GM19025 (cell line): ENCODE data around the gene CDC45.

Source experiments
- ATAC-seq: cut with Tn5 transposase; IDR thresholded peaks from one replicate; pipeline ENCODE4 v1.9.1; 2021; ENCODE audit warnings: mild to moderate bottlenecking, low read depth, moderate library complexity; ENCODE audit not compliant: unreplicated experiment

The CDC45 gene

DNA sequence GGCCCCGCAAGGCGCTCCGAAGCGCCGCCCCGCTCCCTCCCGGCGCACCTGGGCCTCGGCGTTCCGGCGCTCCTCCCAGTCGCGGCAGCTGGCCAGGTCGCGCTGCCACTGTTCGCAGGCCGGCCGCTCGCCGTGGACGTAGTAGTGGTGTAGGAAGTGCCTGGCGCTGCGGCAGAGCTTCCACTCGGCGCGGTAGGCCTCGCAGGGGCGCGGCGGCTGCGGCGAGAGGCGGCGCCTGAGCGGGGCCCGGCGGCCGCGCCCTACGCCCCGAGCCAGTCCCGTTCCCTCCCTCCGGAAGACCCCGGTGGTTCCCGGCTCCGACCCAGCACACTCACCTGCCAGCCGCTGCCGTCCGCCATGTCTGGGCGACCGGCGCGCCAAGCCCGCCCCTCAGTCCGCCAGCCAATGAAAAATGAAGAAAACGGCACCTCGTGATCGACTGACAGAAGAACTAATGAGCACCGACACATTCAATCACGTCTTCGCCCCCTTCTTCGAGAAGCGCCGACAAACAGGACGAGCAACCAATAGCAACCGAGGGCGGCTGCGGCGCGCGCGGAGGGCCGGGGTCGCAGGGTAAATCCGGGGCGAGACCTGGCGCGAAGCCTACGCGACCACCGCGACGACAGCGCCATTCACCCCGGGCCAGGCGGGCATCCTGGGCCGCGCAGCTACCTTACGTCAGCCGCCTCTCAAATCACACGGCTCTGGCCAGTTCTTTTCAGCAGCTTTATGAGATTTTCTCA, 32.2 kb upstream of the CDC45 start, which contains the start of gene C22orf39:
Gene C22orf39 (minus strand): TSS at position 382 of the 746 bp plus-strand sequence. CDS start 23 bp downstream, at position 359.
- ATAC-seq, result peak; percentile 77

DNA sequence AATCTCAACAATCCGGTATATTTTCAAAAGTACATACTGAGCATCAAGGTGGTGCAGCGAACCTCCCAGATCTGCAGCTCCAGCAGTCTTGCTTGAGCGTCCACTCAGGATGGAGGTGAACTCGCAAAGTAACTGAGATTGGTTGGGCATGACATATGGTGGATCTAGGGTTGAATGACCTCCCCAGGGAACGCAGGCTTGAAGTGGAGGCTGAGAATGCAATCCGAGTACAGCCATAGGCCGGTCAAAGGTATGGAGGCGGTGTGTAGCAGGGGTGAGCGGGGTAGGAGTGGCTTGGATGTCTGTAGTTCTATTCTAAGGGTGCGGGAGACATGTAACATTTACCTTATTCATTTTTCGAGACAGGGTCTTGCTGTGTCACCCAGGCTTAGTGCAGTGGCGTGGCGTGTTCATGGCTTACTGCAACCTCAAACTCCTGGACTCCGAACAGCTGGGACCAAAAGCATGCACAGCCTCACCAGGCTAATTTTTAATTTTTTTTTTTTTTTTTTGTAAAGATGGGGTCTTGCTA, 31.6 kb upstream of the CDC45 start:
- no peak for ATAC-seq

DNA sequence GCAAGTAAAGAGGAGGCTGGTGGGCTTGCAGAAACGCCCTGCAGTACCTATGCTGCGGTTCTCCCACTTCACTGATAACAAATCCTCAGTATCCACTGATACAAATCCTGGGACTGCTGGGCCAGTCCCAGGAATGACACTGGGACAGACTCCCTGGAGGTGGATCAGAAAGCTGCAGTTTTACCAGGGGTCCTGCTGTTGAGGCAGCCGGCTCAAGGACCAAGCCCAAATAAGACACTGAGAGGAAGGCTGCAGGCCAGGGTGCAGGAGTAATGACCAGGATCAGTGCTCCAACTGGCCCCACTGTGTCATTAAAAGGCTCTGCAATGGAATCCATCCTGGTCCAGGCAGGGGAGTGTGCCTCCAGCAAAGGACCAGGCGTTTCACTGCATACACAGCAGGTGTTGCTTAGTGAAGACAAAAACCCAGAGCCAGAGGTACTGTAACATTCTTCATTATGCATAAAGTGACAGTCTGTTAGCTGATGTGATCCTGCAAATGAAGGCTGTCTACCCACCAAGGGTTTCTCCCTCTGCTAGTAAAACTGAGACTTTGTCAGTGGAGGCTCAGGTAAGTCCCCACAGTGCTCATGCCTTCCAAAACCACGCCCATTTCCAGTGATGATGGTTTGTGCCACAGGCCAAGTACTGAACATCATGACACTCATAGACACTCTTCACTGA, 30.8 kb upstream of the CDC45 start:
- no peak for ATAC-seq

GRCh38 chr22:19449422-19449767, 30.3 kb upstream of the CDC45 start:
- ATAC-seq, result no peak

- ATAC-seq, result no peak
Measured at GRCh38 chr22:19450363-19451175, 29.2 kb upstream of the CDC45 start.

DNA sequence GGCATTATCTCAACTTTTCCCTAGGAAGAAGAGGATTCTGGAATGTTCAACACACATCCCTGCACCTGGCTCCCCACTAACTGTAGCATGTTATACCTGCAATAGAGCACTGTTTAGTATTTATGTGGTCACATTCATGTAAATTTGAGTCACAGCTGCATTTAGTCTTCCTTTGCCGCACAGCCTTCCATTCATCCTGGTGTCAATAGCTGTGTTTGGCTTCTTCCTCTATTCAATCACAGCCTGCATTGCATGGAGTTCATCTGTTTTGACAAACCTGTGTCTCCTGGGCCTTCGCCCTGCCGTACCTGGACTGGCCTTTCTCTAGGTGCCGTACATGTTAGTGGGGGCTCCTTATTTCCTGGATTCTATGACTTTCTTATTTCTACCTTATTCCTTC, 28.1 kb upstream of the CDC45 start:
- no peak for ATAC-seq

- ATAC-seq, result no peak
Measured at GRCh38 chr22:19453718-19454117, 26.0 kb upstream of the CDC45 start.

GRCh38 chr22:19454156-19454555, 25.6 kb upstream of the CDC45 start:
- ATAC-seq, result no peak

DNA sequence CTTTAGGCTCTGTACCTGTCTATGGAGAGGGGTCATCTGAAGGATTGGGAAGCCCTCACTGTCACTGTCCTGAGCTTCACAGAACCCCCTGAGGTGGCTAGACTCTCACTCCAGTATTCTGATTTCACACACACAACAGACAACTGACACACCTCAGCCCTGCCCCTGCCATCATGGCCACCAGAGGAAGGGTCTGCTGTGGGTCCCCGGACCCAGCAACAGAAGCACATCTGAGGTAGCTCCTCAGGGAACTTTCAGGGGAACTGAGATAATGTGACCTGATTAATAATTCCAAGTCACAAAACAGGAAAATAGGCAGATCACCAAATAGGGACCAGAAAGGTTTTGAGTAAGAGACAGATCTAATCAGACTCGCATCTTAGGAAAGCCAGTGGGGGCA, 24.7 kb upstream of the CDC45 start:
- ATAC-seq, result no peak

DNA sequence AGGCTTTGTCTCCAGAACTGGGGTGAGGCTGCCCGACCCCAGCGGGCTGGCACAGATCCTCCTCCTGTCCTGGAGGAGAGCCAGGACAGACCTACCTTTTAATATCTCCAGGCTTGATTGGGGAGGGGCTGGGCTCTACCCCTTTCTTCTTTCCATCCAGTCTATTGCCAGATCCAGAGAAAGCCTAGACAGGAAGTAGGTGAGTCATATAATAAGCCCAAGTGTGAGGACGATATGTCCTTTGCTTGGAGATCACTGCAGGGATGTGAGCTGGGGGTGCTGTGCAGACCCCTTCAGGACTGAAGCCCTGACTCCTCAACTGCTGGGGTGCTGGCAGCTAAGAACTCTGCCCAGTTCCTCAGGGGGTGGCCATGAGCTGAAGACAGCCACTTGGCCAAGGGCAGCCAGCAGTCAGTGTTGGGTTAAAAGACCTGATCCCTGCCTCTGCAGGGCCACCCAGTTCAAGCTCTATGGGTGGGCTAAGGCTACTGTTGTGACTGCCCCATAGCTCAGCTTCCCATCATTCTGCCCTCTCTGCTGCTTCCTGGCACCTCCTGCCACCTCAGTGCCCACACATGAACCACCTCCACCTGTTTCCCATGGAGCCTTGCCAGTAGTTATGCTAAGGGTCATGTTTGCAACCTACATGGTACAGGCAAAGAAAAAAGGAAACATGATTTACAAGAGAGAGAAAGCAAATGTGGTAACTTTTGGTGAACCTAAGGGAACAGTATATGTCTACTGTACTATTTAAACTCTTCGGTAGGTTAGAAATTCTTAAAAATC, 23.9 kb upstream of the CDC45 start:
- ATAC-seq, result no peak

- no peak for ATAC-seq
Measured at GRCh38 chr22:19456541-19456940, 23.2 kb upstream of the CDC45 start.

DNA sequence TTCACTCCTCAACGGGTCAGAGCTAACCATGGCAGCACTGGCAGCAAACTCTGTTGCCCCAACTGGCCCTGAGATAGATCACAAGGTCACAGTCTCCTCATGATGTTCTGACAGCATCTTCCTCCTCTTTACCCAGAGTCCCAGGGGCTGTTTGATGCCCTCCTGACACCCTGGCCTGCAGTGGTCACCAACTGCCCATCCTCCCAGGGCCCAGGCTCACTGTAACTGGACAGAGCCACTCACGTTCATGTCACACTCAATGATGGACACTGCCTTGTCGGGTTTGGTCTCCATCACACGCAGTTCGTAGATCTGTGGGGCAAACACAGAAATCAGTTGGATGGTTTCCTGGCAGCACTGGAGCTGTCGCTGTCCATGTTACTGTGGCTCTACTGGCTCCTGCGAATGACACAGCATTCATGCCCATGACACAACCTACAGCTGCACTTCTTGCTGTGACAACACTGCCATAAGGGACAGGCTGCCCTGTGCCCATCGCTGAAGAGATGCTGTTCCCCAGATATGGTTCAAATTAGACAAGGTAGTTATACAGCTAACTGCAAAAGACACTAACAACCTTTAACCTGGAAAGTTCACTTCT, 21.8 kb upstream of the CDC45 start:
- ATAC-seq, result no peak

DNA sequence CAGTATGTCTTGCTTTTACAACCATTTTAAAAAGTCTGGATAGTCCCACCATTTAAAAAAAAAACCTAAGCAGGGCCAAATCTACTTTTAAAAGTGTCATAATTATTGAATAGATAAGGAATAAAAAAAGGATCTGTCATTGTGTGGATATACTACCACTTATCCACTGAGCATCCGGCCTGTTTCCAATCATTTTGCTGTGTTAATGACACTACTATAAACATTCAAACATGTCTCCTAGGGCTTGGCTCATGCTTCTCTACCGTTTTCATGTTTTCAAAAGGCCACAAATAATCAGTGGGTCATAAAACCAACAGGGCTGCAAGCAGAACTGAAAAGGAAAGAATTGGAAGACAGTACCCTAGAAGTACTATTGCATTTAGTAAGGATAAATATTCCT, 19.7 kb upstream of the CDC45 start:
- ATAC-seq, result no peak

- no peak for ATAC-seq
Measured at GRCh38 chr22:19461506-19461905, 18.2 kb upstream of the CDC45 start.

- no peak for ATAC-seq
Measured at GRCh38 chr22:19463008-19463407, 16.7 kb upstream of the CDC45 start.

DNA sequence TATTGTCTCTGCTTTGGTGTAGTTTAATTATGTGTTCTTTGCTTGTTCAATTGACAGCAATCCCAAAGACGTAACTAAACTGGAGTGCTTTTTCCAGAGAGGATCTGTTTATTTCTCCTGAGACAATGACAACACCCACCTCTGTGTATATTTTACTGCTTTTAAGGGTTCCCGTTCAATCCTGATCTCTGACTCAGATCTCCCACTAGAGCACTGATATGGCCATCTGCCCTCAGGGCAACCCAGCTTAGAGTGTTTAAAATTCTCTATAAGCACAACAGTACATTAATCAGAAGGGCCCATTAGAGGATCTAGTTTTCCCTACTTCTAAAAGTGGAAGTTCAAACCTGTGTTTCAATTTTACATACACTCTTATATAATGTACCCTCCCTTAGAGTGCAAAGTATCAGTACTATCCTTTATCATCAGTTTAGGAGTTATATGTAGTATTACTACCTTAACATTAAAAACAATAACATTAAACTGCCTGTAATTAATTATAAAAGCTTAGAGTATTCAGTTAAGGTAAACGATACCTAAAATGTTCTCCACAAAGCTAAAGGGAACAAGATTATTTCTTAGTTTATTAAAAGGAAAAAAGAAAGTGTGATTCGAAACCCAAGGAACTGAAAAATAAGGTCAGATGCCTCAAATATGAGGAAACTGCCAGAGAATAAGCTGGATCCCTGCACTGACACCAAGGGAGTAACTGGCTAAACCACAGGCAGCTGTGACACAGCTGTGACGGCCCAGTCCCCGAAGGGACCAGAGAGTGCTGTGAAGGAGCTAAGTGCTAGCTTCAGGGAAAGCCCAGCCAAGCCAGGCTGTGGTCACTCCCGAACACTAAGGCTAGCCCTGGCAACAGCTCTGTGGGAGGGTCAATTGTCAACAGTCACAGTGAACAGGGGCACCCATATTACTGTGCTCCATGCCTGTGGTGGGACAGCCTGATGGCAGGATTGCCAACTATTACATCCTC, 15.9 kb upstream of the CDC45 start:
- ATAC-seq, result no peak

DNA sequence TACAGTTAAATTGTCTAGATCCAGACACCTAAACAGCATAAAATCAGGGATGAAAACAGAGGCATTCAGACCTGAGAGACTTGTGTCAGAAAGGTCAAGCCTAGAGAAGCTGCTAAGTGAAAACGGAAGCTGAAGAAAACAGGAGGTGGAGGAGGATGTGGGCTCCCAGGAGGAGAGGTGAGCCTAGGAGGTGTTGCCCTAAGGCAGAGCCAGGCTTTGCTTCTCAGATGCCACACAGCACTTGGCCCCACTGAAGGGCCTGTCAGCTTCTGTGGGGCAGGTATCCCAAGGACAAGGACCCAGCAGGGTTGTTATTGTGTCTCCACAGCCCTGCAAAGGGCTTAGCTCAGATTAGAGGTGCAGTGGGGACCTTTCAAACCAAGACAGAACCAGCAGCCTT, 15.2 kb upstream of the CDC45 start:
- no peak for ATAC-seq

- no peak for ATAC-seq
Measured at GRCh38 chr22:19464975-19465374, 14.7 kb upstream of the CDC45 start.
